C4-2B (cell line): ENCODE data around the gene TRPM1.

Experiments used
- CTCF ChIP-seq: fragments of 450-650 bp; conservative IDR thresholded peaks from 2 replicates; pipeline ENCODE4 v1.5.1; 2017; ENCODE audit warnings: mild to moderate bottlenecking
- ZFX ChIP-seq: fragments of 450-650 bp; IDR thresholded peaks from 2 replicates; pipeline ENCODE4 v1.6.1; 2017

- TF ChIP-seq CTCF: no peak
- no peak for TF ChIP-seq ZFX
Observed at GRCh38 chr15:30953183-30953582, 148.3 kb downstream of the TRPM1 start.
